Measurements from ENCODE around the gene PMFBP1.

DNA sequence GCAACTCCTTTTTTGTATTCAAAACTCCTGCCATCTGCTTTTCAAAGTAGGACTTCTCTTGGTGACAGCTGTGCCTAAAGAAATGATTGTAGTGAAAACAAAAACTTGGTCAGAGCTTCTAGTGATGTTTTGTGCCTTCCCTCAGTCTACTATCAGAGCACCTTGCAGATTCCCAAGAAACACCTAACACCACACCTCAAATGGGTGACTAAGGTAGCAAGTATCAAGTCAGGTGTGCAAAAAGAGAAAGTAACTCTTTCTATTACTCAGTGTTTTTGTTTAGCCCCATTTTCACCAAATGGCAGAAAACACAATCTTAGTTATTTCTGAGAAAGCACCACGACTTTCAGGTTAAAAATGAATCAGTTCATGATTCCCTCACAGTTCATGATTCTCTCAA, 2.0 kb upstream of the PMFBP1 start:
- TF ChIP-seq YY1 (IDR thresholded peaks at IDR 0.05; ENCODE audit: insufficient read depth, insufficient read length) = no peak
- no peak for TF ChIP-seq SUZ12 (IDR thresholded peaks at IDR 0.05; ENCODE audit: extremely low read depth, insufficient read depth, insufficient read length)
- TF ChIP-seq ZNF274 (IDR thresholded peaks at IDR 0.05; ENCODE audit: low read depth, low read length) = no peak

All from NT2/D1 (cell line).